Left renal pelvis (tissue), 4 donors: Measurements from ENCODE around the gene HLA-F. TPM values are rescaled to one million over a fixed set of nuclear protein-coding genes. Genes with fewer than 3 reads are reported as not detected.

Experiments
- DNase-seq, 4 donors: peaks; one replicate each; pipeline ENCODE4 v3.0.0-alpha.2; 2013; ENCODE audit warnings: low read depth in 4 of 4, low spot score in 3 of 4
- polyA plus RNA-seq, 4 donors: library from polyadenylated mRNA; unstranded; fragments of 120-200 nt; gene quantifications; one replicate each; pipeline ENCODE4 v1.2.1, GENCODE V29; 2013; ENCODE audit not compliant: insufficient read length in 4 of 4

Gene HLA-F
- polyA plus RNA-seq, 4 donors: 4.9 to 8.4 (median 5.9) TPM

DNA sequence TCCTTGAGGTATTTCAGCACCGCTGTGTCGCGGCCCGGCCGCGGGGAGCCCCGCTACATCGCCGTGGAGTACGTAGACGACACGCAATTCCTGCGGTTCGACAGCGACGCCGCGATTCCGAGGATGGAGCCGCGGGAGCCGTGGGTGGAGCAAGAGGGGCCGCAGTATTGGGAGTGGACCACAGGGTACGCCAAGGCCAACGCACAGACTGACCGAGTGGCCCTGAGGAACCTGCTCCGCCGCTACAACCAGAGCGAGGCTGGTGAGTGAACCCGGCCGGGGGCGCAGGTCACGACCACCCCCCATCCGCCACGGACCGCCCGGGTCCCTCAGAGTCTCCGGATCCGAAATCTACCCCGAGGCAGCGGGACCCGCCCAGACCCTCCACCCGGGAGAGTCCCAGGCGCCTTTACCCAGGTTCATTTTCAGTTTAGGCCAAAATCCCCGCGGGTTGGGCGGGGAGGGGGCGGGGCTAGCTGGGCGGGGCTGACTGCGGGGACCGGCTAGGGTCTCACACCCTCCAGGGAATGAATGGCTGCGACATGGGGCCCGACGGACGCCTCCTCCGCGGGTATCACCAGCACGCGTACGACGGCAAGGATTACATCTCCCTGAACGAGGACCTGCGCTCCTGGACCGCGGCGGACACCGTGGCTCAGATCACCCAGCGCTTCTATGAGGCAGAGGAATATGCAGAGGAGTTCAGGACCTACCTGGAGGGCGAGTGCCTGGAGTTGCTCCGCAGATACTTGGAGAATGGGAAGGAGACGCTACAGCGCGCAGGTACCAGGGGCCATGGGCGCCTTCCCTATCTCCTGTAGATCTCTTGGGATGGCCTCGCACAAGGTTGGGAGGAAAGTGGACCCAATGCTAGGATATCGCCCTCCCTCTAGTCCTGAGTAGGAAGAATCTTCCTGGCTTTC, 693 bp downstream of the HLA-F start:
- no peak for DNase-seq

DNA sequence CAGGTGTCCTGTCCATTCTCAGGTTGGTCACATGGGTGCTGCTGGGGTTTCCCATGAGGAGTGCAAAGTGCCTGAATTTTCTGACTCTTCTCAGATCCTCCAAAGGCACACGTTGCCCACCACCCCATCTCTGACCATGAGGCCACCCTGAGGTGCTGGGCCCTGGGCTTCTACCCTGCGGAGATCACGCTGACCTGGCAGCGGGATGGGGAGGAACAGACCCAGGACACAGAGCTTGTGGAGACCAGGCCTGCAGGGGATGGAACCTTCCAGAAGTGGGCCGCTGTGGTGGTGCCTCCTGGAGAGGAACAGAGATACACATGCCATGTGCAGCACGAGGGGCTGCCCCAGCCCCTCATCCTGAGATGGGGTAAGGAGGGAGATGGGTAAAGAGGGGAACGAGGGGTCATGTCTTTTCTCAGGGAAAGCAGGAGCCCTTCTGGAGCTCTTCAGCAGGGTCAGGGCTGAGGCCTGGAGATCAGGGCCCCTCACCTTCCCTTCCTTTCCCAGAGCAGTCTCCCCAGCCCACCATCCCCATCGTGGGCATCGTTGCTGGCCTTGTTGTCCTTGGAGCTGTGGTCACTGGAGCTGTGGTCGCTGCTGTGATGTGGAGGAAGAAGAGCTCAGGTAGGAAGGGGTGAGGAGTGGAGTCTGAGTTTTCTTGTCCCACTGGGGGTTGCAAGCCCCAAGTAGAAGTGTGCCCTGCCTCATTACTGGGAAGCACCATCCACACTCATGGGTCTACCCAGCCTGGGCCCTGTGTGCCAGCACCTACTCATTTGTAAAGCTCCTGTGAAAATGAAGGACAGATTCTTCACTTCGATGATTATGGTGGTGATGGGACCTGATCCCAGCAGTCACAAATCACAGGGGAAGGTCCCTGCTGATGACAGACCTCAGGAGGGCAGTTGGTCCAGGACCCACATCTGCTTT, 2.0 kb downstream of the HLA-F start:
- DNase-seq: no peak

DNA sequence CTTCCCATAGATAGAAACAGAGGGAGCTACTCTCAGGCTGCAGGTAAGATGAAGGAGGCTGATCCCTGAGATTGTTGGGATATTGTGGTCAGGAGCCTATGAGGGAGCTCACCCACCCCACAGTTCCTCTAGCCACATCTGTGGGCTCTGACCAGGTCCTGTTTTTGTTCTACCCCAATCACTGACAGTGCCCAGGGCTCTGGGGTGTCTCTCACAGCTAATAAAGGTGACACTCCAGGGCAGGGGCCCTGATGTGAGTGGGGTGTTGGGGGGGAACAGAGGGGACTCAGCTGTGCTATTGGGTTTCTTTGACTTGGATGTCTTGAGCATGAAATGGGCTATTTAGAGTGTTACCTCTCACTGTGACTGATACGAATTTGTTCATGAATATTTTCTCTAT, 2.8 kb downstream of the HLA-F start:
- no peak for DNase-seq

- DNase-seq: no peak
These were observed 3.4 kb downstream of the HLA-F start for GRCh38 chr6:29726571-29727194.

GRCh38 chr6:29727637-29728036, 4.4 kb downstream of the HLA-F start:
- DNase-seq: no peak

DNA sequence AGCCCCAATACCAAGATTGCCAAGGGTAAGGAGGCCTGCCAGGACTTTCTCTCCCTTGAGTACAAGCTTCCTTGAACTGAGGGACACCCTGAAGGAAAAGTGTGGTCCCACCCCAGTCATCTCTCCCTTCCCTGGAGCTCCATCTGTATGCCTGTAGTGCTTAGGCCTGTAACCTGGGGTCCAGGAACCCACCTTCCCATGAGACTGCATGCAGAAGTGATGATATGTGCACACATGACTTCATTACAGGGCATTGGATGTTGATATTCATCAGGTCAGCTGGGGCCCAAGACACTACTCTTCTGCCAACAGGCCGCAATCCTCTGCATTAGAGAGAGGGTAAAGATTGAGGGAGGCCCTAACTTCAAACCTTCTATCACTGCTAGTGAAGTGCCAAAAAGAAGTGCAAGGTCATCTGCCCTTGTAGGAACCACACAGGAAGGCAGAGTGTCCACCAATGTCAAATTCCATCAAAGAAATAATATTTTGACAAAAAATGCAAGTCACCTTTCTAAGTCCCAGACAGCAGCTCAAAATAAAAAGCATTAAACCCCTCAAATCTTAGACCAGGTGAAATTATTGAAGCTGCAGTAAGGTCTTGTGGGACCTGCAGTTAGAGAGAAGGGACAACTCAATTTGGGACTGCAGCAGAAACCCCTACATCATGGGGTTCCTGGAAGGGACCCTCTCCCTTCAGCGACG, 5.1 kb downstream of the HLA-F start:
- DNase-seq: no peak

GRCh38 chr6:29728875-29729270, 5.6 kb downstream of the HLA-F start:
- DNase-seq: no peak

DNA sequence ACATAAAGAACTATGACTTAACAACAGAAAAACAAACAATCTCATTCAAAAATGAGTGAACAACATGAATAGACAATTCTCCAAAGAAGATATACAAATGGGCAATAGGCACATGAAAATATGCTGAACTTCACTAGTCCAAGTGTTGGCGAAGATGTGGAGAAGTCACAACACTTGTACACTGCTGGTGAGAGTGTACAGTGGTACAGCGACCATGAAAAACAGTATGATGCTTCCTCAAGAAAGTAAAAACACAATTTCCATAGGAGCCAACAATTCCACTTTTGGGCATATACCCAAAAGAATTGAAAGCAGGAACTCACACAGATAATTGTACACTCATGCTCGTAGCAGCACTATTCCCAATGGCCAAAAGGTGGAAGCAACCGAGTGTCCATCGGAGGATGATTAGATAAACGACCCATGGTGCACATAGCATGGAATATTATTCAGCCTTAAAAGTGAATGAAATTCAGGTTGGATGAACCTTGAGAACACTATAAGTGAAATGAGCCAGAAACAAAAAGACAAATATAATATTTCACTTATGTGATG, 6.6 kb downstream of the HLA-F start:
- no peak for DNase-seq

GRCh38 chr6:29730575-29731126, 7.4 kb downstream of the HLA-F start:
- DNase-seq: no peak

DNA sequence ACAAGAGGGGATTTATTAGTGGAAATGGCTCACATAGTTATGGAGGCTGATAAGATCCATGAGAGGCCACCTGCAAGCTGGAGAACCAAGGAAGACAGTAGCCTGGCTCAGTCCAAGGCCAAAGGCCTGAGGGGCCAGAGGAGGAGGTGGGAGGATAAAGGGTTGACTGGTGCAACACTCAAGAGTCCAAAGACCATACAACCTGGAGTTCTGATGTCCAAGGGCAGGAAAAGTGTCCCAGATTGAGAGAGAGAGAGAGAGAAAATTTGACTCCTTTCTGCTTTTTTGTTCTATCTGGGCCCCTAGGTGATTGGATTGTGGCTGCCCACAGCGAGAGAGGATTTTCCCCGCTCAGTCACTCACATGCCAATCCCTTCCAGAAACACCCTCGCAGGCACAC, 8.0 kb downstream of the HLA-F start:
- no peak for DNase-seq

- no peak for DNase-seq
These were observed 9.8 kb downstream of the HLA-F start for GRCh38 chr6:29733057-29733456.

- DNase-seq: no peak
These were observed 11.1 kb downstream of the HLA-F start for GRCh38 chr6:29734046-29735018.

DNA sequence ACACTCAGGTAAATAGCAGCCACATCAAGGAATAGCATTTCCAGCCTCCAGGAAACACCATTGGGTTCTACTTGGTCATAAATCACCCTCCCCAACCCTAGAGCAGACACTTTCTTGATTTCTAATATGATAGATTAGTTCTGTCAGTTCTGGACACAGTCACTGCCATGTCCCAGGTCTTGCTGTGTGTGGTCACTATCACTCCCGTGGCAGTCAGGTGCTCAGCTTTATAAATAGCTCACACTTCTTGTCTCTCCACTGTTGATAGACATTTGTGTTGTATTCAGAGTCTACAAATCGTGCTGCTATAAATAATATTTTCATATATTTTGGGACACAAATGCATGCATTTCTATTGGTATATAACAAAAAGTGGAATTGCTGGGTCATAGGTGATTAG, 13.3 kb downstream of the HLA-F start:
- DNase-seq: no peak

DNA sequence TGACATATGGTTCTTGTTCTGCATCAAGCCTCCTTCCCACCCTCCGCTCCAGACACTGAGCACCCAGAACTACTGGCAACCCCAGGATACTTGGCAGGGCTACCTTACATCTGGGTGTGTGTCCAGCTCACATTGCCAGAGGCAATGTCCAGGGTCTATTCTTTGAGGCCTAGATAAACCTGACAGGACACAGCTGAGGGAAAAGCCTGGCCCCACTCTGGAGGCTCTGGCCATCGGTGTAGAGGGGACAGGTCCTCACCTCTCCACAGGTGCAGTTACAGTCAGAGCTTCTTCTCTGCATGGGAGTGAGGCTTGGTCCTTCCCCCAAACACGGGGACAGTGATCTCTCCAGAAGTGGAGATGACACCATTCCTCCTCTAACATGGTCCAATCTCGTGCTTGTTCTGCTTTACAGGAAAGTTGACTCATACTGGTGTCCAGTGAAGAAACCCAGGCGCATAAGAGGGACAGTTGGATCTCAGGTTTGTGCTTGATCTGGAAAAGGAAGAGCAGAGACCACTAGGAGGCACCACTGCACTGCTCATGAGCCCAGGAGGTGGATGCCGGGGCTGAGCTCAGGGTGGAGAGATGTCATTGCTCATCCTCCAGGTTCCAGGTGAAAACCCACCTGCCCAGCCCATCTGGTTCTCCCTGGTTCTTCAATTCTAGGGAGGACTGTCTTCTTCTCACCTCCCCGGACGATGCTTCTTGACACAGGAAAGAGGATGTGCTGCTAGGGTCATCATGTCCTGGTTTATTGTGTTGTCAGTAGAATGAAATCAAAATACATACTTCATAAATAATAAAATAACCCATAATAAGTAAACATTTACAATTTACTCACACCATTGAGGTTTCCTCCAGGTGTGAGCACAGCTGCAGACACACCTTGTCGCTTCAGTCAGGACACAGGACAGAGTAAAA, 14.7 kb downstream of the HLA-F start:
- DNase-seq: peak in 1 of 4 donors; percentile 33

DNA sequence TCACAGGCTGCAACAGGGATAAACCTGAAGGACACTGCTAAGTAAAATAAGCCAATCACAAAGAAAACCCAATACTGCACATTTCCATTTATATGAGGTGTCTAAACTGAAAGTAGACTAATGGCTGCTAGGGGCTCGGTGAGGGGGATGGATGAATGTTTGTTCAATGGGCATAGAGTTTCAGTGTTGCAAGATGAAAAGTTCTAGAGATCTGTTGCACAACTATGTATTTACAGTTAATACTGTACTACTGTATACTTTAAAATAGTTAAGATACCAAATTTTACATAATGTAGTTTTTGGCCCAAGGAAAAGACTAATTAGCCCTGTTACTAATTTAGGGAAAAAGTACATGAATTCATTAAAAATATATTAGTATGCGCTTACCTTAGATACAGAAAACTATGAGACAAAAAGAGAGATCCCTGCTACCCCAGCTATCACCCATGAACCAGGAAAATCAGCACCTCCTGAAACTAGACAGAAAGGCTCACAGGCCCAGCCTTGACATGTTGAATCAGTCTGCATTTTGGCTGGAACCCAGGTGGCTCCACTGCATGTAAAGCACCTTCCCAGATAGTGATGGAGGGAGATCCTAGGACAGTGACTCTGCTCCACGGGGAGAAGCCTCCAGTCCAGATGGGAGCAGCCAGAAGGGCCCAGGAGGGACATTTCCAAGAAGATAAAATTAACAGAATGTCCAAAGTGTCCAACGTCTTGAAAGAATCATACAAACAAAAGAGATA, 16.1 kb downstream of the HLA-F start:
- DNase-seq: no peak

DNA sequence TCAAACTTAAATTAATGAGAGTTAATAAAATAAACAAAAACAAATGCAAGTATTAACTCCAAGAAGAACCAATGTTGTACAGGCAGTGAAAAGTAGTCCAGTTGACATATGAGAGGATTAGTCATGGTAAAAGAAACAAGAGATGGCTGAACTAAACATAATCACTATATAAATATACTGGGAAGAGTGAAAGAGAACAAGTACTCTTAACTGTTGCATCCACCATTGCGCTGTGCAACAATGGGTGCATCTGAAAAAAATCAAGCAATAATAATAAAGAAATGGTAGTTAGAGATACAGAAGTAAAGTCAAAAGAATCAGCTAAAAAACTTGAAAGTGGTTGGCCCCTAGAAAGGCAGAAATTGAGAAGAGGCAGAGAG, 16.6 kb downstream of the HLA-F start:
- DNase-seq: no peak

GRCh38 chr6:29741592-29741991, 18.4 kb downstream of the HLA-F start:
- DNase-seq: no peak
